ENCODE results near the gene CDK2AP2.
A peak's percentile ranks its signal among the peaks of the same experiment; 100 is the strongest.
"Not testable (repeated sequence)": the region's sequence is repeated elsewhere in the genome, so short reads cannot be mapped to it uniquely, and the experiment has no call there.

The CDK2AP2 gene

DNA sequence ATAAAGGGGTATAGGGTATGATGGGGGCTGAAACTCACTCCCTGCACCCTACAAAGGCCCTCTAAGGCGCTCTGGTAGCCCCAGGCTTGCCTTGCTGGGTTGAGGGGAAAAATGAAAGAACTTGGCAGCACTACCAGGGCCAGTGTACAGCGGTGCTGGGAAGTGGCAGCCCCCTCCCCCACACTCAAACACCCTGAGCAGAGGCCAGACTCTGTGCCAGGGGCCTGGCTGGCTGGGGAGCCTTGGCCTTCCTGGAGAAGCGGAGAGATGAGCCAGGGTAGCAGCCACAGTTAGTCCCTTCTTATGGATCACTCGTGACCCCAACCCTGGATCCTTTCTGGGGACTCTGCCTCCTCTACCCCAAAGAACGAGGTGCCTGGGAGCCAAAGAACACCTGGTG is 41.6 kb downstream of the CDK2AP2 start:
- no peak for DNase-seq (ENCODE audit: low read depth)

DNA sequence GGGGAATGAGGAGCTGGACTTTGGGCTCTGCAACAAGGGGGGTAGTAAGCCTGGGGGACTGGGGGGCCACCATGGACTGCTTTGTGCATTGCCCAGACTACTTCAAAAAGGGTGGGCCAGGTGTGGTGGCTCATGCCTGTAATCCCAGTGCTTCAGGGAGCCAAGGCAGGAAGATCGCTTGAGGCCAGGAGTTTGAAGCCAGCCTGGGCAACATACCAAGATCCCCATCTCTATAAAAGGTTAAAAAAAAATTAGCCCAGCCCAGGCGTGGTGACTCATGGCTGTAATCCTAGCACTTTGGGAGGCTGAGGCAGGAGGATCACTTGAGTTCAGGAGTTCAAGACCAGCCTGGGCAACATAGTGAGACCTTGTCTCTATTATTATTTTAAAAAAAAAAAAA is 42.4 kb downstream of the CDK2AP2 start:
- DNase-seq (ENCODE audit: low read depth) = not testable (repeated sequence)

DNA sequence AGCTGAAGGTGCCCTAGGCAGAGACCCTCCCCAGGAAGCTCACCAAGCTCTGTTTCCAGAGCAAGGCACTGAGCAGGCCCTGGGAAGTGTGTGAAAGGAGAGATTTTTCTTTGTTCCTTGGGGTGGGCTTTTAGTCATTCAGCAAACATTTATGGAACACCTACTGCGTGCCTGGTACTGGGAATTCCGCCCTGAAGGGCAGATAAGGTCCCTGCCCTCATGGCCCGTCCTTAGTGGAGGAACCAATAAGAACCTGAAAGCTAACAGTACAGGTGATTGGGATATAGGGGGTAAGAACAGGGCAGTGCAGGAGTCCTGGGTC is 42.8 kb downstream of the CDK2AP2 start:
- DNase-seq (ENCODE audit: low read depth) = no peak

DNA sequence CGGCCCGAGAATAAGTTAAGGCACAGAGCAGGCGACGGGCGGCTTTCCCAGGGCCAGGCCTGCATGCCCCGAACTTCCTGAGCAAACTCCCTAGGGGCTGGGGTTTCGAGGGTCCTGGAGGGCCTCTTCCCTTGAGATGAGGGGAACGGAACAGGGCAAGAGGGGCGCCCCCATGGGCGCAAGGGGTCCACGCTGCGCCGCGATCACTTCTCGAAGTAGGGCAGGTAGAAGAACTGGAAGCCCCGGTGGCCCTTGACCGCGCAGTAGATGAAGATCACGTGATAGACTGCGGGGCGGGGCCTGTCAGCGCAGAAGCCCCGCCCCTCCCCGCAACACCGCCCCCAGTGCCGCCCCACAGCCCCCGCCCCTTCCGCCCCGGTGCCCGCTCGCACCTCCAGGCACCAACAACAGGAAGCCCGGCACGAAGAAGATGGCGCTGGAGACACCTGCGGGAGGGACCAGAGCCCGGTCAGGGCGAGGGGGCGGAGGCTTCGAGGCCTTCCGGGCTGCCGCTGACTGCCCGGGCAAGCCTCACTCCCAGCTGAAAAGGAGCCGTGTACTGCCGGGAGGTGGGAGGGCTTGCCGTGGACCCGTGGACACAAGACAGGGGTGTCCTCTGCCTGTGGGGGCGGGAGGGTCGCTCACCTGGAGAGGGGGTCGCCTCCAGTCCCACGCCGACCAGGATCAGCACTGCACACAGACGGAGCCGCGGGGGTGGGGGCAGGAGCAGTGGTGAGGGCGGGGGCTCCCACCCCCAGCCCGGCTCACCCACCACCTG is 43.4 kb downstream of the CDK2AP2 start:
- DNase-seq (ENCODE audit: low read depth) = peak; percentile 83

DNA sequence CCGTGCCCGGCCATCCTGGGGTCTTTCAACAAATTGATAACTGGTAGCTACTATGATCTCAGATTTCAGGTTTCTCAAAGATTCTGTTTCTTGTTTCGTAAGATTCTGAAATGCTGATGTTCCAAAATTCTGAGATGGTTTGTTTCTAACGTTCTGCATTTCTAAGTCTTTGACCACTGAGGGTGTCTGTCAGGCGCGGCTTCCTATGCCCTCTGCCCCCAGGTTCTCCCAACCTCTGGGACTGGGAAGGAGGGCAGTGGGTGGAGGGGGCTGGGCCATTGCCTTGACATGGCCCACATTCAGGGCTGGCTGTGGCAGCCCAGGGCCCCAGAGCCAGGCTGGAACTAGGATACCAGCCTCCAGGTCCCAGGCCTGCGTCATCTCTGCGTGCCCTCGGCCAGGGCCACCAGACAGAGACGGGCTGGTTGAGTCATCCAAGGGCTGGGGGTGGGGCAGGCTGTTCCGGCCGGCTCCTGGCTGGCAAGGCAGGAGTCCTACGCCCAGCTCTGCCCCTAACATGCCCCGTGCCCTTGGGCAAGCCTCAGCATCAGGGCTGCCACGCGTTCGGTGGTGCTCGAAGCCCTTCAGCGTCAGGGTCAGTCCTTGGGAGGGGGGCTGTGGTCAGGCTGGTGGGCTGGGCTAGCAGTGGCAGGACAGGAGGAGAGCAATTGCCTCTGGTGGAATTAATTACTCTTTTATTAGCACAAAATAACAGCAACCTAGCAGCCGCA is 44.1 kb downstream of the CDK2AP2 start:
- no peak for DNase-seq (ENCODE audit: low read depth)

DNA sequence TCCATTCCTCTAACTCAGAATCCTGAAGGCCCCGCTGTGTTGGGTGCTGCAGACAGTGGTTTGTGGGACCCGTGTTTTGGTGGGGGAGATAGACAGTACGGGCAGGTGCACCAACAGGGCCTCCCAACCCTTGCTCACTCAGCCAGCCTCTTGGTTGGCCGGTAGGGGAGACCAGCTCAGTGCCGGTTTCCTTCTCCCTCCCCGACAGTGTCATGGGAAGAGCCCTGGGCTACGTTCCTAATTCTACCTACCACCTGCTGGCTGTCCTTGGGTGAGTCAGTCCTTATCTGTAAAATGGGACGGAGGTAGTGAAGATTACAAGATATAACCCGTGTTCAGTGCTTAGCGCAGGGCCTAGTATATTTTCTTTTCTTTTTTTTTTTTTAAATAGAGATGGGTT is 44.8 kb downstream of the CDK2AP2 start:
- DNase-seq (ENCODE audit: low read depth) = no peak

DNA sequence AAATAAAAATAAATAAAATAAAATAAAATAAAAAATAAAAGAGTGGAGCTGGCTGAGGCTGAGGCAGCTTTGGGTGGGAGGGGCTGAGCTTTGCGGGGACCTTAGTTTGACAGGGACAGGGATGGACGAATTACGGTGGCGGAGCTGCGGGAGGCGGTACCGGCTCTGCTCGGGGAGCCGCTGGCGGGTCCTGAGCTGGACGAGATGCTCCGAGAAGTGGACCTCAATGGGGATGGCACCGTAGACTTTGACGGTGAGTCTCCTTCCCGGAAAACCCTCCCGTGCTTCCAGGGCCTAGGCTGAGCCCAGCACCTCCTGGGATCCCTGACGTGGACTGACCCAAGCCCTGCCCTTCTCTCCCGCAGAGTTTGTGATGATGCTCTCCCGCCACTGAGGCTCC is 49.7 kb downstream of the CDK2AP2 start:
- no peak for DNase-seq (ENCODE audit: low read depth)

DNA sequence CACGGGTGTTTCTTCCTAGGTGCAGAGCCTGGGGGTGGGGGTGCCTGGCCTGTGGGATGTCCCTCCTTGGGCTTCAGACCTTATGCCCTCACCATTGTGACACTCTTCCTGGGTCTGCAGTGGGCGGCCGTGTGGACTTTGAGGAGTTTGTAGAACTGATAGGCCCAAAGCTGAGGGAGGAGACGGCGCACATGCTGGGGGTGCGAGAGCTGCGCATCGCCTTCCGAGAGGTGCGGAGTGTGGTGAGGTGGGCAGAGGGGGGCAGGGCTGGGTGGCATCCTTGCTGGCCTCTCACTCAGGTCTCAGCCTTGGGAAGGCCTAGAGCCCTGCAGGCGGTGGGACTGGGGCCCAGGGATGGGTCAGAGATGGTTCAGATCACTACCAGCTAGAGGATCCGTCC is 50.5 kb downstream of the CDK2AP2 start:
- no peak for DNase-seq (ENCODE audit: low read depth)

All from stimulated activated CD8-positive, alpha-beta memory T cell treated with anti-CD3 and anti-CD28 coated beads, Interleukin-12 subunit alpha, Interleukin-12 subunit beta, amount 100 ng/mL, for 1 hour (primary cell).